ENCODE results near the gene SPN.

DNA sequence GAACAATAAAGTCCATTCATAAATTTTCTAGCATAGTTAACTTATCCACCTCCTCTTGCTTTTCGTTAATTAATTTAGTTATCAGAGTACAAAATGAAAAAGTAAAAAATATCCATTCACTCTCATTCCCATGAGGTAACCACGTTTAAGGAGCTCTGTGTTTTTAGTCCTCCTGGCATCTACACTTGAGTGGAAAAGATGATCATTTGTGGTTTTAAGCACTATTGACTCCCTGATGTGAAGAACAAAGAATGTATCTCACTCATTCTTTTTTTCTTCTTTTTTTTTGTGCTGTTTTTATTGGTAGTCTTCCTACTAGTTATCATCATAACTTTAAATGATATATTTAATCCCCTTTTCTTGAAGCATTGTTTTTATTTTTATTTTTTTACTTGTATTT lies 42.0 kb downstream of the SPN start:
- TF ChIP-seq, protein P1, sequence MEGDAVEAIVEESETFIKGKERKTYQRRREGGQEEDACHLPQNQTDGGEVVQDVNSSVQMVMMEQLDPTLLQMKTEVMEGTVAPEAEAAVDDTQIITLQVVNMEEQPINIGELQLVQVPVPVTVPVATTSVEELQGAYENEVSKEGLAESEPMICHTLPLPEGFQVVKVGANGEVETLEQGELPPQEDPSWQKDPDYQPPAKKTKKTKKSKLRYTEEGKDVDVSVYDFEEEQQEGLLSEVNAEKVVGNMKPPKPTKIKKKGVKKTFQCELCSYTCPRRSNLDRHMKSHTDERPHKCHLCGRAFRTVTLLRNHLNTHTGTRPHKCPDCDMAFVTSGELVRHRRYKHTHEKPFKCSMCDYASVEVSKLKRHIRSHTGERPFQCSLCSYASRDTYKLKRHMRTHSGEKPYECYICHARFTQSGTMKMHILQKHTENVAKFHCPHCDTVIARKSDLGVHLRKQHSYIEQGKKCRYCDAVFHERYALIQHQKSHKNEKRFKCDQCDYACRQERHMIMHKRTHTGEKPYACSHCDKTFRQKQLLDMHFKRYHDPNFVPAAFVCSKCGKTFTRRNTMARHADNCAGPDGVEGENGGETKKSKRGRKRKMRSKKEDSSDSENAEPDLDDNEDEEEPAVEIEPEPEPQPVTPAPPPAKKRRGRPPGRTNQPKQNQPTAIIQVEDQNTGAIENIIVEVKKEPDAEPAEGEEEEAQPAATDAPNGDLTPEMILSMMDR (conservative IDR thresholded peaks at IDR 0.05; ENCODE audit: low read depth, low read length) = no peak
- no peak for TF ChIP-seq POLR2A (IDR thresholded peaks at IDR 0.05; ENCODE audit: low read depth, low read length)
- TF ChIP-seq RCOR1 (IDR thresholded peaks at IDR 0.05; ENCODE audit: insufficient replicate concordance, low read length) = no peak

All from IMR-90 (cell line).